Measurements from ENCODE around the gene MLLT6.

DNA sequence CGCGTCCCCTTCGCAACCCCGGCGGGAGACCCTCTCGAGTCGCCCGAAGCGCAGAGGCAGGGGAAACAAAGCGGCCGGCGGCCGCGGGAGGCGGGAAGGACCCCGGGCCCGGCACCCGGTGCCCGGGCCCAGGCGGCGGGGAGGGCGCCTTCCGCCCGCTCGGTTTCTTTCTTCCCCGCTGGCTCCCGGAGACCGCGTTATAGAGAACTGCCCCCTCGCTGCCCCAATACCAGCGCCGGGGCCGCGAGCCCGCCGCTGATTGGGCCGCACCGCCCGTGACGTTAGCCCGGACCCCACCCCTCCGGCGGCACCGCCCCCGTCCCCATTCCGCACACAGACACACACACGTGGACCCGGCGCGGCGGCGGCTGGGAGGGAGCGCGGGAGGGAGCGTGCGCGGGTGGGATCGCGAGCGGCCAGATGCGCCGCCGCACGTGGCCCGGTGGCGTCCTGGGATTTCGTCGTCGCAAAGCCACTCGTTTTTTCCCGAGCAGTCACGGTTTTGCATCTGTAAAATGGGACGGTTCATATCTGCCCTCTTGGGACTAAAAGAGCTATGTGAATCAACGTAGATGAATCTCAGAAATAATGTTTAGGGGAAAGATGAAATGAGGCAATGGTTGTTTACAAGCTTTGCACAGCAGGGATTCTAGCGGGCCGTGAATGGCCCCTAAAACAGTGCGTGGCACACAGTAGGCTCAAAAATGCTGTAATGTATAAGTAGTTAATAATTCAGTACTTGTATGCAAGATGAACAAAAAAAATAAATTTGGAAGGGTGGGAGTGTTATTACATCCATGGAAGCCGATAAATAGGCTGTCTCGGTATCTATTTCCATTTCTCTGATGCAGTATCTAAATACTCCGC, 30.1 kb upstream of the MLLT6 start, which contains the start of gene EPOP:
- TF ChIP-seq, protein P1, sequence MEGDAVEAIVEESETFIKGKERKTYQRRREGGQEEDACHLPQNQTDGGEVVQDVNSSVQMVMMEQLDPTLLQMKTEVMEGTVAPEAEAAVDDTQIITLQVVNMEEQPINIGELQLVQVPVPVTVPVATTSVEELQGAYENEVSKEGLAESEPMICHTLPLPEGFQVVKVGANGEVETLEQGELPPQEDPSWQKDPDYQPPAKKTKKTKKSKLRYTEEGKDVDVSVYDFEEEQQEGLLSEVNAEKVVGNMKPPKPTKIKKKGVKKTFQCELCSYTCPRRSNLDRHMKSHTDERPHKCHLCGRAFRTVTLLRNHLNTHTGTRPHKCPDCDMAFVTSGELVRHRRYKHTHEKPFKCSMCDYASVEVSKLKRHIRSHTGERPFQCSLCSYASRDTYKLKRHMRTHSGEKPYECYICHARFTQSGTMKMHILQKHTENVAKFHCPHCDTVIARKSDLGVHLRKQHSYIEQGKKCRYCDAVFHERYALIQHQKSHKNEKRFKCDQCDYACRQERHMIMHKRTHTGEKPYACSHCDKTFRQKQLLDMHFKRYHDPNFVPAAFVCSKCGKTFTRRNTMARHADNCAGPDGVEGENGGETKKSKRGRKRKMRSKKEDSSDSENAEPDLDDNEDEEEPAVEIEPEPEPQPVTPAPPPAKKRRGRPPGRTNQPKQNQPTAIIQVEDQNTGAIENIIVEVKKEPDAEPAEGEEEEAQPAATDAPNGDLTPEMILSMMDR (IDR thresholded peaks at IDR 0.05; ENCODE audit: insufficient read depth, low read length, poor library complexity, severe bottlenecking), result no peak
- TF ChIP-seq EZH2phosphoT487 (conservative IDR thresholded peaks at IDR 0.05; ENCODE audit: low read length), result no peak

Measured in SU-DHL-6 (cell line).